ENCODE measurements around the gene TIAM2.

DNA sequence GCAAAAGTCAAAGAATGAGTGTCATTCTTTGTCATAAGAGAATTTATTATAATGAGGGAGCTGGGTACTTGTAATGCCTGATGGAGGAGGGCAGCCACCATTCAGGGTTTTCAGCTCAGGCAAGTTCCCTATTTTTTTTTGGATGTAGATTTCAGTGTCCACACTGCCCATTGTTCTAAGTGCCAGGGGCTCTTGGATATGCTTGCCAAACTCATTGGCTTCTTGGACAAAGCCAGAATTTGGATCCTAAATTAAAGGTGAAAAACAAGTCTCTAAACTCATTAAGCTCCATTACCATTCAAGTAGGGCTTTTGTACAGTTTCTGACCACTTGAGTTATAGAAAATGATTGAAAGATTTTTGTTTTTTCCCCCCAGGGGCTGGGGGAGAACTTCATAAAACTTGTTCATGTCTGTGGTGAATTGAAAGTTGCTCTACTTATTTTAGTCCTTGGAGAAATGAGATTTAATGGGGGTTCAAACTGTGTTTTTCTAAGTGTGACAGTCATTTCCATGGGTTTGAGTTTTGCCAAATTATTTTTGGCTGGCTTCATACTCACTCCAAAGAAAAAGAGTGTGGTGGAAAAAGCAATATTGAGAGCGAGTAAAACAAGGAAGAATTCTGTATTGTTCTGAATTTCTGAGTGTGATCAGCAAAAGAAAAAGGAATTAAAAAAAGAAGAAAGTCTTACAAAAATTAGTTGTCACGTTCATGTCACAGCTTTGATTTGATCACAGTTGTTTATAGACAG, 46.0 kb downstream of the TIAM2 start:
- TF ChIP-seq, protein P1, sequence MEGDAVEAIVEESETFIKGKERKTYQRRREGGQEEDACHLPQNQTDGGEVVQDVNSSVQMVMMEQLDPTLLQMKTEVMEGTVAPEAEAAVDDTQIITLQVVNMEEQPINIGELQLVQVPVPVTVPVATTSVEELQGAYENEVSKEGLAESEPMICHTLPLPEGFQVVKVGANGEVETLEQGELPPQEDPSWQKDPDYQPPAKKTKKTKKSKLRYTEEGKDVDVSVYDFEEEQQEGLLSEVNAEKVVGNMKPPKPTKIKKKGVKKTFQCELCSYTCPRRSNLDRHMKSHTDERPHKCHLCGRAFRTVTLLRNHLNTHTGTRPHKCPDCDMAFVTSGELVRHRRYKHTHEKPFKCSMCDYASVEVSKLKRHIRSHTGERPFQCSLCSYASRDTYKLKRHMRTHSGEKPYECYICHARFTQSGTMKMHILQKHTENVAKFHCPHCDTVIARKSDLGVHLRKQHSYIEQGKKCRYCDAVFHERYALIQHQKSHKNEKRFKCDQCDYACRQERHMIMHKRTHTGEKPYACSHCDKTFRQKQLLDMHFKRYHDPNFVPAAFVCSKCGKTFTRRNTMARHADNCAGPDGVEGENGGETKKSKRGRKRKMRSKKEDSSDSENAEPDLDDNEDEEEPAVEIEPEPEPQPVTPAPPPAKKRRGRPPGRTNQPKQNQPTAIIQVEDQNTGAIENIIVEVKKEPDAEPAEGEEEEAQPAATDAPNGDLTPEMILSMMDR (IDR thresholded peaks at IDR 0.05): no peak
- no peak for TF ChIP-seq POLR2A (IDR thresholded peaks at IDR 0.05)

Data from adrenal gland (tissue), 5 donors.